ENCODE results near the gene CACNB3.

DNA sequence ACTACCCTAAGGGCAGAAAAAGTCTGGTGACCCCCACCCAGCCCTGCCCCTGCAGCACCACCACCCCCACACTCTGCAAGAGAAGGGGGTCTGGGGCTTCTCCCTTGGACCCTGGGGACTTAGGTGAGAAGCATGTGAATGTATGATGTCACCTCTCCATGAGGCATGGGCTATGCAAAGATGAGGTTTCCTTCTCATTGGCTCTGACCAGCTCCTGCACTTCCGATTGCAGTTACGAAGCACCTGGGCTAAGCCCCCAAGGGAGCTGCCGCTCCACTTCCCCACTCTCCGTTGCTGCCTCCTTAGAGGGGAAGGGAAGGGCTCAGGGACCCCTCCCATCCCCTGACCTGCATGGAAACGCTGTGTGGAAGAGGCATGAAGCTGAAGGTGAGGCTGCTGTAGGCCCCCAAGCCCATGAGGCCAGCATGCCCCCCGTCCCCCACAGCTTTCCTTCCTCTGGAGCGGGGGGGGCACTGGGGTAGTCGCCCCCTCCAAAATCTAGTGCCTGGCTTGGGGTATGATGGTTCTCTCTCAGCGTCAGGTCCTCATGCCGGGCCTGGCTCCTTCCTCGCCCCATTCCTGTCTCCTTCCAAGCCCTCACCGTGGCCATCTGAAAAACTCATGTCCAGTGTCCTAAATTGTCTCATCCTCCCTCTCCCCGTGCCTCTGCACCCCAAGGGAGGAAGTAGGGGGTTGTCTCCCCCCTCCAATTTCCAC is 39.1 kb downstream of the CACNB3 start:
- TF ChIP-seq, protein P1, sequence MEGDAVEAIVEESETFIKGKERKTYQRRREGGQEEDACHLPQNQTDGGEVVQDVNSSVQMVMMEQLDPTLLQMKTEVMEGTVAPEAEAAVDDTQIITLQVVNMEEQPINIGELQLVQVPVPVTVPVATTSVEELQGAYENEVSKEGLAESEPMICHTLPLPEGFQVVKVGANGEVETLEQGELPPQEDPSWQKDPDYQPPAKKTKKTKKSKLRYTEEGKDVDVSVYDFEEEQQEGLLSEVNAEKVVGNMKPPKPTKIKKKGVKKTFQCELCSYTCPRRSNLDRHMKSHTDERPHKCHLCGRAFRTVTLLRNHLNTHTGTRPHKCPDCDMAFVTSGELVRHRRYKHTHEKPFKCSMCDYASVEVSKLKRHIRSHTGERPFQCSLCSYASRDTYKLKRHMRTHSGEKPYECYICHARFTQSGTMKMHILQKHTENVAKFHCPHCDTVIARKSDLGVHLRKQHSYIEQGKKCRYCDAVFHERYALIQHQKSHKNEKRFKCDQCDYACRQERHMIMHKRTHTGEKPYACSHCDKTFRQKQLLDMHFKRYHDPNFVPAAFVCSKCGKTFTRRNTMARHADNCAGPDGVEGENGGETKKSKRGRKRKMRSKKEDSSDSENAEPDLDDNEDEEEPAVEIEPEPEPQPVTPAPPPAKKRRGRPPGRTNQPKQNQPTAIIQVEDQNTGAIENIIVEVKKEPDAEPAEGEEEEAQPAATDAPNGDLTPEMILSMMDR (IDR thresholded peaks at IDR 0.05; ENCODE audit: low read depth, low read length, poor library complexity, severe bottlenecking): no peak
- TF ChIP-seq EZH2phosphoT487 (IDR thresholded peaks at IDR 0.05; ENCODE audit: borderline replicate concordance, low read length): no peak

All from DOHH2 (cell line).